CD8-positive, alpha-beta memory T cell (primary cell): Measurements from ENCODE around the gene BABAM1. TPM values are rescaled to one million over a fixed set of nuclear protein-coding genes. Genes with fewer than 3 reads are reported as not detected.
A peak's percentile ranks its signal among the peaks of the same experiment; 100 is the strongest.

Source experiments
- CTCF ChIA-PET: fragments of 350-600 bp; sonication (Branson Sonifier 250); formaldehyde crosslinking; loops from one replicate; lab custom pipeline; 2021; ENCODE audit warnings: antibody characterized with exemption; lab: Charles Lee
- POLR2A ChIA-PET: fragments of 350-600 bp; sonication (Branson Sonifier 250); formaldehyde crosslinking; loops from one replicate; lab custom pipeline; 2021; ENCODE audit warnings: antibody characterized with exemption; lab: Charles Lee
- DNase-seq, 5 donors: peaks; one replicate each; pipeline versions ENCODE4 v3.0.0 to v3.0.0-alpha.2; 2020 to 2022; ENCODE audit warnings: mixed read lengths in 1 of 5
- H3K27ac ChIP-seq: one replicate; pipeline ENCODE4 v1.7.0; 2013; ENCODE audit warnings: low read depth, mild to moderate bottlenecking, low read length, moderate library complexity
- H3K27me3 ChIP-seq: 2 replicates; pipeline ENCODE4 v1.7.0; 2013; ENCODE audit warnings: low read length, mild to moderate bottlenecking; ENCODE audit not compliant: insufficient read depth, poor library complexity, severe bottlenecking
- H3K36me3 ChIP-seq: 2 replicates; pipeline ENCODE4 v1.7.0; 2013; ENCODE audit warnings: mild to moderate bottlenecking, low read length, moderate library complexity; ENCODE audit not compliant: insufficient read depth
- H3K4me1 ChIP-seq: 2 replicates; pipeline ENCODE4 v1.7.0; 2013; ENCODE audit warnings: mild to moderate bottlenecking, low read length, moderate library complexity; ENCODE audit not compliant: insufficient read depth
- H3K4me3 ChIP-seq: 2 replicates; pipeline ENCODE4 v1.7.0; 2013; ENCODE audit warnings: mild to moderate bottlenecking, low read length
- H3K9me3 ChIP-seq: 2 replicates; pipeline ENCODE4 v1.7.0; 2013; ENCODE audit warnings: mild to moderate bottlenecking, low read length
- H3K27ac Mint-ChIP-seq, 8 donors: one replicate each; pipeline ENCODE4 v1.8.0; 2020 to 2021; ENCODE audit warnings: mixed read lengths in 8 of 8, mild to moderate bottlenecking in 6 of 8, inconsistent platforms in 3 of 8, moderate library complexity in 3 of 8
- H3K27me3 Mint-ChIP-seq, 2 donors: one replicate each; pipeline ENCODE4 v1.8.0; 2020 to 2021; ENCODE audit warnings: mixed read lengths in 2 of 2, mild to moderate bottlenecking in 1 of 2, moderate library complexity in 1 of 2
- H3K36me3 Mint-ChIP-seq, 3 donors: one replicate each; pipeline ENCODE4 v1.8.0; 2020 to 2021; ENCODE audit warnings: mixed read lengths in 3 of 3, inconsistent platforms in 1 of 3, mild to moderate bottlenecking in 1 of 3
- H3K4me1 Mint-ChIP-seq, 3 donors: one replicate each; pipeline ENCODE4 v1.8.0; 2020 to 2021; ENCODE audit warnings: mixed read lengths in 3 of 3, inconsistent platforms in 1 of 3, mild to moderate bottlenecking in 1 of 3
- H3K4me3 Mint-ChIP-seq, 7 donors: one replicate each; pipeline ENCODE4 v1.8.0; 2020 to 2021; ENCODE audit warnings: mixed read lengths in 7 of 7, mild to moderate bottlenecking in 6 of 7, moderate library complexity in 4 of 7, inconsistent platforms in 2 of 7
- H3K9me3 Mint-ChIP-seq, 5 donors: one replicate each; pipeline ENCODE4 v1.8.0; 2020 to 2022; ENCODE audit warnings: mixed read lengths in 5 of 5, mild to moderate bottlenecking in 3 of 5, moderate library complexity in 2 of 5, inconsistent platforms in 1 of 5
- polyA plus RNA-seq: library from polyadenylated mRNA; unstranded; fragments of 300-500 nt; fragmentation: Illumina TruSeq; gene quantifications from one replicate; pipeline ENCODE4 v1.2.3, GENCODE V29; 2021
- total RNA-seq, 2 experiments: library from RNA; stranded (reverse); gene quantifications; one replicate each; pipeline ENCODE4 v1.2.3, GENCODE V29; 2021

Gene BABAM1
- total and polyA plus RNA-seq, 3 experiments from 2014 or later: 114 to 132 (median 124) TPM

DNA sequence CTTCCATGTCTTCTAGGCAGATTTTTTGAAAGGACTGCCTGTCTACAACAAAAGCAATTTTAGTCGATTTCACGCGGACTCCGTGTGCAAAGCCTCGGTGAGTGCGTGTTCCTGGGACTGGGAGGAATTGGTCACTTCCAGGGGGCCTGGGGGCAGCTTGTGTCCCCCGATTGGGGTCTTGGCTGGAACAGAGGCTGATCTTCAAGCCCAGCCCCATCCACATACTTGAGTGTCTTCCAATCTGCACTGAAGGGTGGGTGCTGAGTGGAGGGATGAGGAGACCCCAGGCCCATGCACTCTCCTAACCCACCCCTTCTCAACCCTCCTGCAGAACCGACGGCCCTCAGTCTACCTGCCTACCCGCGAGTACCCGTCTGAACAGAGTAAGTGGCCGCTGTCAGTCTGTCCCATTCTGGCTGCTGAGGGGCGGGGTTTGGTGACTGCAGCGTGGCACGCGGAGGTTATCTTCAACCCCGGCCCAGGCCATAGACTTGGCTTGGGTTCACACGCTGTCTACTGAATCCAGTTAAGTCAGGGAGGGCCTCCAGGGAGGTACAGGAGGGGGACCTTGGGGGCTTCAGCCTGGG, 46.9 kb downstream of the BABAM1 start:
- H3K27ac ChIP-seq: no peak overlapping the region
- no peaks in the 10 kb centered on the region for H3K9me3 ChIP-seq
- H3K27me3 ChIP-seq: no peaks in the 10 kb centered on the region
- H3K4me3 ChIP-seq: no peak overlapping the region
- peaks cover 21 to 27% (median 22%) of the 10 kb centered on the region in 3 donors for H3K4me1 Mint-ChIP-seq
- peaks cover 0 to 2% of the 10 kb centered on the region in 2 donors for H3K27me3 Mint-ChIP-seq
- POLR2A ChIA-PET: no interaction called here
- CTCF ChIA-PET: interaction anchor here (0.9 kb wide), 1 partner anchor 92 kb away, joined by 3 read pairs; the partner anchor contains the start of gene BST2
- H3K4me1 ChIP-seq: peaks cover 11% of the 10 kb centered on the region
- H3K27ac Mint-ChIP-seq: no peak overlapping the region
- peak overlapping the region in 1 of 7 donors; percentile 33 for H3K4me3 Mint-ChIP-seq
- no peak for DNase-seq
- H3K36me3 Mint-ChIP-seq: peaks cover 0 to 55% (median 0%) of the 10 kb centered on the region in 3 donors
- no peaks in the 10 kb centered on the region for H3K9me3 Mint-ChIP-seq
- peaks cover 20% of the 10 kb centered on the region for H3K36me3 ChIP-seq

GRCh38 chr19:17318966-17319365, 51.7 kb downstream of the BABAM1 start:
- H3K27me3 Mint-ChIP-seq: no peaks in the 10 kb centered on the region
- no peak overlapping the region for H3K27ac Mint-ChIP-seq
- peaks cover 15% of the 10 kb centered on the region for H3K36me3 ChIP-seq
- ChIA-PET POLR2A (no interaction called here), CTCF (interaction anchor here (0.6 kb wide), 1 partner anchor 26 kb away, joined by 3 read pairs; no protein-coding TSS in a partner anchor)
- H3K4me3 ChIP-seq: no peak overlapping the region
- H3K9me3 ChIP-seq: no peaks in the 10 kb centered on the region
- peaks cover 0 to 10% (median 9%) of the 10 kb centered on the region in 3 donors for H3K4me1 Mint-ChIP-seq
- H3K4me3 Mint-ChIP-seq: no peak overlapping the region
- peaks cover 0 to 59% (median 5%) of the 10 kb centered on the region in 3 donors for H3K36me3 Mint-ChIP-seq
- H3K27me3 ChIP-seq: no peaks in the 10 kb centered on the region
- H3K27ac ChIP-seq: no peak overlapping the region
- no peak for DNase-seq
- H3K9me3 Mint-ChIP-seq: no peaks in the 10 kb centered on the region
- no peaks in the 10 kb centered on the region for H3K4me1 ChIP-seq

DNA sequence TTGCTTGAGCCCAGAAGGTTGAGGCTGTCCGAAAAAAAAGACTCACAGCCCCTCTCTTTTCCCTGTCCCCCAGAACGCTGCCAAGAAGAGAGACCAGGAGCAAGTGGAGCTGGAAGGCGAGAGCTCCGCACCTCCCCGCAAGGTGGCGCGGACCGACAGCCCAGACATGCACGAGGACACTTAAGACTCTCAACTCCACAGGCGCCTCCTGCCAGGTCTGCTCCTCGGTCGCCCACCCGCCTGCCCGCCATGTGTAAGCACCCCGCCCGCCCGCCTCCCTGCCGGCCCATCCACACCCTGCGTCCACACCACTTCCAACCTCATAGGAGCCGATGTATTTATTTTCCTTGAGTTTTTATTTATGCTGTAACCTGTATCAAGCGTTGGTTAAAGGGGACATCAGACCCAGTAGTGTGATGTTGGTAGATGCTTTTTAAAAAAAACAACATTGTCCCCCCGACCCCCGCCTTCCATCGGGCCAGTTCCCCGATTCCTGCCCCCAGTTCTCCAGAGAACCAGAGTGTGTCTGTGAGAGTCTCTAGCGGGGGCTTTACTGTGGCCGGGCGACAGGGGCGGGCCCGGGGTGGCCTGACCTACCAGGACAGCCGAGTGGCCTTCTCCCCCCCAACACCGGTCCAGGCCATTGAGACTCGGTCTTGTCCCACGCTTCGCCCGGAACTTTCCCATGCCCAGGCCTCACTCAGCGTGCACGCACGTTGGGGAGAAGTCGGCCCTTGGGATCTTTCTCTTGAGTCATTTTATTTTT, 52.4 kb downstream of the BABAM1 start:
- H3K27me3 Mint-ChIP-seq: no peaks in the 10 kb centered on the region
- Histone ChIP-seq H3K27ac (no peak overlapping the region), H3K27me3 (no peaks in the 10 kb centered on the region), H3K4me3 (no peak overlapping the region), H3K4me1 (no peaks in the 10 kb centered on the region), H3K36me3 (peaks cover 8% of the 10 kb centered on the region), H3K9me3 (no peaks in the 10 kb centered on the region)
- no peak overlapping the region for H3K27ac Mint-ChIP-seq
- no peaks in the 10 kb centered on the region for H3K9me3 Mint-ChIP-seq
- peaks cover 0 to 10% (median 9%) of the 10 kb centered on the region in 3 donors for H3K4me1 Mint-ChIP-seq
- ChIA-PET CTCF (no interaction called here), POLR2A (no interaction called here)
- H3K4me3 Mint-ChIP-seq: no peak overlapping the region
- peaks cover 0 to 52% (median 5%) of the 10 kb centered on the region in 3 donors for H3K36me3 Mint-ChIP-seq
- no peak for DNase-seq

- Histone ChIP-seq H3K4me1 (no peaks in the 10 kb centered on the region), H3K27me3 (no peaks in the 10 kb centered on the region), H3K9me3 (no peaks in the 10 kb centered on the region), H3K27ac (no peak overlapping the region), H3K4me3 (no peak overlapping the region), H3K36me3 (peaks cover 6% of the 10 kb centered on the region)
- Mint-ChIP-seq H3K4me1 (peaks cover 0 to 10% (median 9%) of the 10 kb centered on the region in 3 donors), H3K27me3 (no peaks in the 10 kb centered on the region), H3K9me3 (no peaks in the 10 kb centered on the region), H3K4me3 (no peak overlapping the region), H3K36me3 (peaks cover 0 to 48% (median 5%) of the 10 kb centered on the region in 3 donors), H3K27ac (no peak overlapping the region)
- ChIA-PET CTCF (interaction anchor here (0.9 kb wide), 1 partner anchor 11 kb away, joined by 3 read pairs; the partner anchor contains the start of gene DDA1), POLR2A (no interaction called here)
- no peak for DNase-seq
Observed at GRCh38 chr19:17320435-17320834, 53.2 kb downstream of the BABAM1 start.

GRCh38 chr19:17321655-17322489, 54.6 kb downstream of the BABAM1 start:
- Mint-ChIP-seq H3K9me3 (no peaks in the 10 kb centered on the region), H3K27ac (no peak overlapping the region), H3K4me1 (peaks cover 0 to 10% (median 9%) of the 10 kb centered on the region in 3 donors), H3K27me3 (no peaks in the 10 kb centered on the region), H3K4me3 (no peak overlapping the region), H3K36me3 (peaks cover 0 to 38% (median 5%) of the 10 kb centered on the region in 3 donors)
- Histone ChIP-seq H3K27me3 (no peaks in the 10 kb centered on the region), H3K4me3 (no peak overlapping the region), H3K4me1 (no peaks in the 10 kb centered on the region), H3K9me3 (no peaks in the 10 kb centered on the region), H3K36me3 (no peaks in the 10 kb centered on the region), H3K27ac (no peak overlapping the region)
- DNase-seq: no peak
- ChIA-PET CTCF (interaction anchor here (1.1 to 1.3 kb wide), 2 partner anchors 12 to 174 kb away, joined by 3 read pairs; no protein-coding TSS in a partner anchor), POLR2A (no interaction called here)

DNA sequence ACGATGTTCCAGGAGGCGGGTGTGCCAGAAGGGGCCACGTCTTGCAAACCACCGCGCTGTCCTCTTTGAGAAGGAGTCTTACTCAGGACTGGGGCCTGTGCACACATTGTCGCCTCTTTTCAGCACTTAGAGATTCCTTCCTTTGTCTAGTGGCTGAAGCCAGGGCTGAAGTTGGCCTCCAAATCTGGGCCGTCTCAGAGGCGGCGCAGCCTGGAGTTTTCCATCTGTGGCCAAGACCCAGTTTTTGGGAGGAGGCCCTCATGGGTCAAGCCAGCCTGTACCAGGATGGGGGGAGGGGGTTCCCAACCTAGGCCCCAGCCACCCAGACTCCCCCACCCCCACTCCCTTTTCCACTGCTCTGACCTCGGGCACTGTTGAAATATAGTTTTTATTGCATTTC, 55.6 kb downstream of the BABAM1 start:
- no peaks in the 10 kb centered on the region for H3K27me3 ChIP-seq
- POLR2A ChIA-PET: no interaction called here
- no peaks in the 10 kb centered on the region for H3K9me3 ChIP-seq
- no peak overlapping the region for H3K4me3 Mint-ChIP-seq
- H3K4me1 ChIP-seq: no peaks in the 10 kb centered on the region
- DNase-seq: no peak
- peaks cover 0 to 12% (median 9%) of the 10 kb centered on the region in 3 donors for H3K4me1 Mint-ChIP-seq
- H3K27ac ChIP-seq: no peak overlapping the region
- peaks cover 0 to 31% (median 5%) of the 10 kb centered on the region in 3 donors for H3K36me3 Mint-ChIP-seq
- no peaks in the 10 kb centered on the region for H3K9me3 Mint-ChIP-seq
- H3K27me3 Mint-ChIP-seq: no peaks in the 10 kb centered on the region
- H3K27ac Mint-ChIP-seq: no peak overlapping the region
- no peak overlapping the region for H3K4me3 ChIP-seq
- CTCF ChIA-PET: no interaction called here
- no peaks in the 10 kb centered on the region for H3K36me3 ChIP-seq

DNA sequence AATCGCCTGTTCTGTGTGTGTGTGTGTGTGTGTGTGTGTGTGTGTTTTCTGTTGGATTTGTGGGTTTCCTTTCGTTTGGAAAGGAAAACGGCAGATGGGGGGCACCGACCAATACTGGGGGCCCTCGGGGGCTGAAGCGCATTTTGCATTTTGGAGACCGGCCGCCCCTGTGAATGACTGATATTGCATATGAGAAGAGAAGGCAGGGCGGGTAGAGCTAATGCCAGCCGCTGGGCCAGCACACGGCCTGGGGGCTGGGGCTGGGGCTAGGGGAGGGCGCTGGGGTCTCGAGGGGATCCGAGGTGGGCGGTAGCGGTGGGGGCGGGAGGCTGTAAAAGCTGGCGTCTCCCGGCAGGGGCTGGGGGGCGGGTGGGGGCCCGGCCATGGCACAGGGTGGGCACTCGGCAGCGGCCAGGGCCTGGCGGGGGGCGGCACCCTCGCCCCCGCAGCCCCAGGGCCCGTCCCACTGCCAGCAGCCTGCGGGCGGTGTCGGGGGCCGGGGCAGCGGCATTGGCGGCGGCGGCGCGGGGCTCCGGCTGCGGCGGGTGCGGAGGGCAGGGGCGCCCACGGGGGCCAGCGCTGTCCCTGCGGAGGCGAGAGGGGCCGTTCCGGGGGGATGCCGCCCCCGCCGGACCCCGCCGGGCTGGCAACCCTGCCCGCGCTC, 56.2 kb downstream of the BABAM1 start:
- Histone ChIP-seq H3K4me1 (no peaks in the 10 kb centered on the region), H3K36me3 (no peaks in the 10 kb centered on the region), H3K9me3 (no peaks in the 10 kb centered on the region), H3K27ac (no peak overlapping the region), H3K27me3 (no peaks in the 10 kb centered on the region), H3K4me3 (no peak overlapping the region)
- peak overlapping the region in 1 of 7 donors; percentile 19 for H3K4me3 Mint-ChIP-seq
- DNase-seq: no peak
- ChIA-PET CTCF (no interaction called here), POLR2A (no interaction called here)
- no peaks in the 10 kb centered on the region for H3K27me3 Mint-ChIP-seq
- peaks cover 0 to 30% (median 5%) of the 10 kb centered on the region in 3 donors for H3K36me3 Mint-ChIP-seq
- peaks cover 0 to 14% (median 9%) of the 10 kb centered on the region in 3 donors for H3K4me1 Mint-ChIP-seq
- H3K27ac Mint-ChIP-seq: no peak overlapping the region
- H3K9me3 Mint-ChIP-seq: no peaks in the 10 kb centered on the region
